ENCODE measurements around the gene FAH.

Gene FAH

GRCh38 chr15:80214910-80215309 lies 62.1 kb downstream of the FAH start:
- DNase-seq (ENCODE audit: low read depth), result no peak
- no peak for TF ChIP-seq CTCF (conservative IDR thresholded peaks at IDR 0.05; ENCODE audit: control insufficient read depth, insufficient read depth, low read depth, low read length)
- H3K4me3 ChIP-seq (ENCODE audit: control insufficient read depth, low read depth, low read length), result no peak overlapping the region

- TF ChIP-seq CTCF (conservative IDR thresholded peaks at IDR 0.05; ENCODE audit: control insufficient read depth, insufficient read depth, low read depth, low read length), result no peak
- H3K4me3 ChIP-seq (ENCODE audit: control insufficient read depth, low read depth, low read length), result no peak overlapping the region
- no peak for DNase-seq (ENCODE audit: low read depth)
These were observed 63.3 kb downstream of the FAH start for GRCh38 chr15:80216141-80216540.

GRCh38 chr15:80216911-80217310 lies 64.1 kb downstream of the FAH start:
- H3K4me3 ChIP-seq (ENCODE audit: control insufficient read depth, low read depth, low read length), result no peak overlapping the region
- no peak for TF ChIP-seq CTCF (conservative IDR thresholded peaks at IDR 0.05; ENCODE audit: control insufficient read depth, insufficient read depth, low read depth, low read length)
- DNase-seq (ENCODE audit: low read depth), result no peak

GRCh38 chr15:80217327-80217900 lies 64.6 kb downstream of the FAH start:
- TF ChIP-seq CTCF (conservative IDR thresholded peaks at IDR 0.05; ENCODE audit: control insufficient read depth, insufficient read depth, low read depth, low read length), result no peak
- H3K4me3 ChIP-seq (ENCODE audit: control insufficient read depth, low read depth, low read length), result no peak overlapping the region
- DNase-seq (ENCODE audit: low read depth), result no peak

GRCh38 chr15:80219955-80220354 lies 67.2 kb downstream of the FAH start:
- DNase-seq (ENCODE audit: low read depth), result no peak
- TF ChIP-seq CTCF (conservative IDR thresholded peaks at IDR 0.05; ENCODE audit: control insufficient read depth, insufficient read depth, low read depth, low read length), result no peak
- H3K4me3 ChIP-seq (ENCODE audit: control insufficient read depth, low read depth, low read length), result no peak overlapping the region

- H3K4me3 ChIP-seq (ENCODE audit: control insufficient read depth, low read depth, low read length), result no peak overlapping the region
- TF ChIP-seq CTCF (conservative IDR thresholded peaks at IDR 0.05; ENCODE audit: control insufficient read depth, insufficient read depth, low read depth, low read length), result no peak
- DNase-seq (ENCODE audit: low read depth), result peak; percentile 62
These were observed 76.3 kb downstream of the FAH start for GRCh38 chr15:80228959-80229610.

Data from fibroblast of mammary gland (primary cell).